ENCODE results near the gene NCF2.
A peak's percentile ranks its signal among the peaks of the same experiment; 100 is the strongest.

Gene NCF2, protein sequence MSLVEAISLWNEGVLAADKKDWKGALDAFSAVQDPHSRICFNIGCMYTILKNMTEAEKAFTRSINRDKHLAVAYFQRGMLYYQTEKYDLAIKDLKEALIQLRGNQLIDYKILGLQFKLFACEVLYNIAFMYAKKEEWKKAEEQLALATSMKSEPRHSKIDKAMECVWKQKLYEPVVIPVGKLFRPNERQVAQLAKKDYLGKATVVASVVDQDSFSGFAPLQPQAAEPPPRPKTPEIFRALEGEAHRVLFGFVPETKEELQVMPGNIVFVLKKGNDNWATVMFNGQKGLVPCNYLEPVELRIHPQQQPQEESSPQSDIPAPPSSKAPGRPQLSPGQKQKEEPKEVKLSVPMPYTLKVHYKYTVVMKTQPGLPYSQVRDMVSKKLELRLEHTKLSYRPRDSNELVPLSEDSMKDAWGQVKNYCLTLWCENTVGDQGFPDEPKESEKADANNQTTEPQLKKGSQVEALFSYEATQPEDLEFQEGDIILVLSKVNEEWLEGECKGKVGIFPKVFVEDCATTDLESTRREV

DNA sequence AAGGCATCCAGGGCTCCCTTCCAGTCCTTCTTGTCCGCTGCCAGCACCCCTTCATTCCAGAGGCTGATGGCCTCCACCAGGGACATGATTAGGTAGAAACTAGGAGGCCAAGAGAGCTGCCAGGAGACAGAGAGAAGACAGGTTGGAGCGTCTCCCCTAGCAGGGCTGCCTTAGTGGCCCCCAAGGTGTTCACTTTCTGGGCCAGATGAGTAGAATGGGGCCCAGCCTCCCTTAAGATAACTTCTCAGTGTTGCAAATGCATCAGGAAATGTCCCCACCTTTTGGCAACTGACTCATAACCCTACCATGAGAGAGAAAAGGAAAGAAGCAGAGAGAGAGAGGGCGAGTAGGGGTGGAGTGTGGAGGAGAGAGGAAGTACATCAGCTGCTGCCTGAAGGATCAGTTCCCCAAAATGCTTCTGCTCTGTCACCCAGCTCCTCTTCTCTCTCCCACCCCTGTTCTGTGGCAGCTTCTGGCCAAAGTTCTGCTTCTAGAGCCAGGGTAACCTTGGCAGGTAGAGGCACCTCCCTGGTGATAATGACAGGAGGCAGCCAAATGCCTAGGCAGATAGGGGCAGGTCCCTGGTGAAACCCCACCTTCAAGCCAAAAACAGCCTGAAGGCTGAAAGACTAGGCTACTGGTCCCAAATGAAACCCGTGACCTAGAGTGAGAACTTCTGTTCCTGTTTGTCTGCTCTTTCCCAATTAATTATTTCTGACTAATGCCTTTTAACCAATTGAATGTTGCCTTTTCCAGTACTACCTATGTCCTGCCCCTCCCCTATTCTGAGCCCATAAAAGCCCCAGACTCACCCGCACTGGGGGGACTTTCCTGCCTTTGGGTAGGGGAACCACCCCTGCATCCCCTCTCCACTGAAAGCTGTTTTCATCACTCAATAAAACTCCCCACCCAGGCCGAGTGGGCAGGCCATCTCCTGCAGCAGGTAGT, at the start of gene NCF2:
Gene NCF2, minus strand, starts transcription at position 216 of the 948 bp plus-strand sequence. Its CDS starts 130 bp downstream, at position 86.
- TF ChIP-seq, protein P1, sequence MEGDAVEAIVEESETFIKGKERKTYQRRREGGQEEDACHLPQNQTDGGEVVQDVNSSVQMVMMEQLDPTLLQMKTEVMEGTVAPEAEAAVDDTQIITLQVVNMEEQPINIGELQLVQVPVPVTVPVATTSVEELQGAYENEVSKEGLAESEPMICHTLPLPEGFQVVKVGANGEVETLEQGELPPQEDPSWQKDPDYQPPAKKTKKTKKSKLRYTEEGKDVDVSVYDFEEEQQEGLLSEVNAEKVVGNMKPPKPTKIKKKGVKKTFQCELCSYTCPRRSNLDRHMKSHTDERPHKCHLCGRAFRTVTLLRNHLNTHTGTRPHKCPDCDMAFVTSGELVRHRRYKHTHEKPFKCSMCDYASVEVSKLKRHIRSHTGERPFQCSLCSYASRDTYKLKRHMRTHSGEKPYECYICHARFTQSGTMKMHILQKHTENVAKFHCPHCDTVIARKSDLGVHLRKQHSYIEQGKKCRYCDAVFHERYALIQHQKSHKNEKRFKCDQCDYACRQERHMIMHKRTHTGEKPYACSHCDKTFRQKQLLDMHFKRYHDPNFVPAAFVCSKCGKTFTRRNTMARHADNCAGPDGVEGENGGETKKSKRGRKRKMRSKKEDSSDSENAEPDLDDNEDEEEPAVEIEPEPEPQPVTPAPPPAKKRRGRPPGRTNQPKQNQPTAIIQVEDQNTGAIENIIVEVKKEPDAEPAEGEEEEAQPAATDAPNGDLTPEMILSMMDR (IDR thresholded peaks at IDR 0.05; ENCODE audit: borderline replicate concordance, control extremely low read depth, extremely low read depth, insufficient read depth, missing control alignments), result peak; percentile 4
- peak; percentile 80 for DNase-seq (ENCODE audit: low spot score)
- in situ Hi-C loops (cut with MboI; ENCODE audit: low sequenced_read_pairs, unreplicated experiment), result no loop called here

DNA sequence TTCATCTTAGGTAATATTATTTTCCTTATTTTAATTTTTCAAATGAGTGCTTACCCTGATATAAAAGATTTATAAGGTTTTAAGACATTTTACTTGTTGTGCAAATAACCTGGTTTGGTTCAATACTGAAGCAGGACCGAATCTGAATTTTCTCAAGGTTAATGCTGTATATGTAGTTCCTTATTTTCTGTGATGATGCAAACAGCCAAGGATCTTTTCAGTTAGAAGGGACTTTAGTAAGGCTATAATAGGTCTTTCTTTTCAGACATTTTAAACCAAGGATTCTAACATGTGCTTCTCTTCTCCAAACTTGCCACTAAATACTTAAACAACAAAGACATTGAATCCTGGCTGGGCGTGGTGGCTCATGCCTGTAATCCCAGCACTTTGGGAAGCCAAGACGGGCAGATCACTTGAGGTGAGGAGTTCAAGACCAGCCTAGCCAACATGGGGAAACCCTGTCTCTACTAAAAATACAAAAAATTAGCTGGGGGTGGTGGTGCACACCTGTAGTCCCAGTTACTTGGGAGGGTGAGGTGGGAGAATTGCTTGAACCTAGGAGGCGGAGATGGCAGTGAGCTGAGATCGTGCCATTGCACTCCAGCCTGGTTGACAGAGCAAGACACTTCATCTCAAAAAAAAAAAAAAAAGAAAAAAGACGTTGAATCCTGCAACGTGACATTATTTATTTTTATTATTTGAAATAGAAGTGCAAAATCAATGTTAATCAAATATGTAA, 48.6 kb upstream of the NCF2 start:
- in situ Hi-C loops (cut with MboI; ENCODE audit: low sequenced_read_pairs, unreplicated experiment), result no loop called here
- DNase-seq (ENCODE audit: low spot score), result no peak
- TF ChIP-seq, protein P1 (IDR thresholded peaks at IDR 0.05; ENCODE audit: borderline replicate concordance, control extremely low read depth, extremely low read depth, insufficient read depth, missing control alignments), result no peak

DNA sequence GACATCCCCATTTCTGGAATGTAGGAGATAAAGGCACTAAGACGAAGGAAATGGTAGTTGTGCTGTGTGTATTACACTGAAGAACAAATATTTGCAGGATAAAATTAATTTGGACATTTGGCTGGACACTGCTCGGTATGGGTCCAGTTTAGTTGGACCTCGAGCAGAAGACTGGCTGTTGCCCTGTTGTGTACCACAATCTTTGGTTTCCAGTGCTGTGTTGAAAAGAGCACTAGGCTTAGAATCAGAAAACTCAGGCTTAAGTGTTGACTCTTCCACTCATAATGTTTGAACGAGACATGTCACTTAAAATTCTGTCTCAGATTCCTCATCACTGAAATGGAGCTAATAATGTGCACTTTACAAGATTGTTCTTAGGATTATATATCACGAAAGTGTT, 46.5 kb upstream of the NCF2 start:
- TF ChIP-seq, protein P1 (IDR thresholded peaks at IDR 0.05; ENCODE audit: borderline replicate concordance, control extremely low read depth, extremely low read depth, insufficient read depth, missing control alignments), result no peak
- DNase-seq (ENCODE audit: low spot score), result no peak
- in situ Hi-C loops (cut with MboI; ENCODE audit: low sequenced_read_pairs, unreplicated experiment), result no loop called here

DNA sequence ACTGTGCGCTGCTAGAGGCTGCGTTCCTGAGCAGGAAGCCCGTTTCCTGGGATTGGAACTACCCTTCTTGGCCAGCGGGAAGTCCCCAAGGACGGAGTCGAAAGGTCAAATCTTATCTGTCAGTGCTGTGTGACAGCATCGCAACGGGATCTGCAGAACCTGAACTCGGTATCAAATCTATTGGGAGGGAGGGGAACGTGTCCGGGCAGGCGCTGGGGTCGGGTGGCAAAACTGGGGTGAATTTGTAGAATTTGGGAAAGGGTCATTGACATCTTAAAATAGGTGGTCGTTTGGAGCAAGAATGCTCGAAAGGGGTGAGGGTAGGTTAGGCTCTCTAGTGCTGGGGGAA, 46.0 kb upstream of the NCF2 start:
- in situ Hi-C loops (cut with MboI; ENCODE audit: low sequenced_read_pairs, unreplicated experiment), result no loop called here
- no peak for DNase-seq (ENCODE audit: low spot score)
- TF ChIP-seq, protein P1 (IDR thresholded peaks at IDR 0.05; ENCODE audit: borderline replicate concordance, control extremely low read depth, extremely low read depth, insufficient read depth, missing control alignments), result no peak

DNA sequence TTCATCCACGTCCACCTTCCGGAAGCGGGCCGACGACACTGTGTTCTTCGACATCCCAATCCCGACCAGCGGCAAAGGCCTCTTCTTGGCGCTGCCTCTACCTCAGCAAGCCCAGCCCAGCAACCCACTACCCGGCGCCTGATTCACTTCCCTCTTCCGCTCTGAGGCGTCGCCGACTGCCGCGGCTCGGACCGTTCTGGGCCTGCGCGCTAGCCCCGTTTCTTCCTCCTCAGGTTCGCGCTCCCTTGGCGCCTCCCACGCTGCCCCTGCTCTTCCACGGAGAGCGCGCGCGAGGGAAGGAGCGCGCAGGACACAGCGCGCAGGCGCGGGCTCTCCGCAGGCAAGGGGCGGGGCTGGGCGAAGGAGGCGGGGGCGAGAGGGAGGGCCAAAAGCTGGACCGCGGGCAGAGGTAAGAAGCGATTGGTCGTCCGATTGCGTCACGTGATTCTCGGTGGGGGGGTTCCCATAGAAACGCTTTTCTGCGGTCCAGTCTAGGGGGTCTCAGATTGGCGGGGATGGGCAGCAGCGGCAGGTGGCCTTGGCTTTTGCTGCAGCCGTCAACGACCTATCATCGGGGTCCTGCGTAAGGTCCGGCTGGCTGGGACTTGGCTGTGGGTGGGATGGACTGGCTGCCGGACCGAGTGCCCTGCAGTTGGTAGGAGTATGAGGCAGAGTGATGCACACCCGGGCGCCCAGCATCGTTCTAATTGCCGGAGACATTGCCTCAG, 45.5 kb upstream of the NCF2 start, which contains the start of gene ARPC5:
Gene ARPC5, minus strand, starts transcription at position 178 of the 728 bp plus-strand sequence. Its CDS starts 124 bp downstream, at position 54.
- in situ Hi-C loops (cut with MboI; ENCODE audit: low sequenced_read_pairs, unreplicated experiment), result no loop called here
- DNase-seq (ENCODE audit: low spot score), result peak; percentile 96

More for the DNA sequence above, 45.5 kb upstream of the NCF2 start, which contains the start of gene ARPC5:
- TF ChIP-seq, protein P1 (IDR thresholded peaks at IDR 0.05; ENCODE audit: borderline replicate concordance, control extremely low read depth, extremely low read depth, insufficient read depth, missing control alignments), result no peak
